Measurements from ENCODE around the gene ZSWIM6. TPM values are rescaled to one million over a fixed set of nuclear protein-coding genes. Genes with fewer than 3 reads are reported as not detected.

The ZSWIM6 gene
- total RNA-seq, 2 experiments from 2014 or later = 4.5 to 5.7 TPM

DNA sequence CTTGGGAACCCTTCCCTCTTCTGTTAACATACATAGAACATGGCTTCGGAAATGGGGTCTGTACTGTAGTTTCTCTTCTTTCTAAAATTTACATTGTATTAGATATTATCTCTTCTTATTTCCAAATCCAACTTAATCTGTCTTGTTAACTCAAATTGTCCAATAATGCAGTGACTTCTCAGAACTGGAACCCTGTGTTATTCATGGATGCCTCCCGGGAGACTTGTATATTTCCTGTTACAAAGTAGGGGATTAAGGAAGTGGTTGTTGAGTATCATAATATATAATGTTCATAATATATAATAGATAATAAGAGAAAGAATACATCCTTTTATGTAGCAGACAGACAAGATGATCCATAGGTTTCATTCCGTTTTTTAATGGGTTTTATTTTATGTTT, 128.4 kb downstream of the ZSWIM6 start:
- POLR2A ChIA-PET = no interaction called here
- DNase-seq (no peak), ATAC-seq (no peak)
- Mint-ChIP-seq H3K4me3 (no peak overlapping the region), H3K4me1 (peaks cover under 1% of the 10 kb centered on the region), H3K27me3 (no peaks in the 10 kb centered on the region), H3K36me3 (ENCODE audit: low read depth) (no peaks in the 10 kb centered on the region), H3K9me3 (ENCODE audit: low read depth) (no peaks in the 10 kb centered on the region), H3K27ac (no peak overlapping the region)
- intact Hi-C loops (cut with DNase I, micrococcal nuclease) = no loop called here
- CTCF ChIA-PET = no interaction called here

DNA sequence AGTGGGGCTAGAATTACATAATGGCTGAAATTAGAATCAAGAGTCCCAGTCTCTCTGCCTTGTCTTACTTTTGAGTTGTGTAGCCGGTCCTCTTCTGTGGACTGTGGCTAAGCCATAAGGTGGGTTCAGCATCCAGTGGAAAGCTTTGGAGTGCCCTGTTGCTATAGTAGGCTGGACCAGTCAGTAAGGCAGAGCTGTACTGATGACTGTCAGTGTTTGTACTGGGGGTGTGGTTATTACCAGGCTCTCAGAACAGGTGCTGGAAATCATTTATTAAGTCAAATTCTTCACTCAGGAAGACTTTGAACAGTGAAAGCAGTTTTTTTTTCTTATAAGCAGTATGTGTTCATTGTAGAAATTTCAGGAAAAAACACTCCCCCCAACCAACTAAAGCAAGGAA, 129.4 kb downstream of the ZSWIM6 start:
- H3K36me3 Mint-ChIP-seq (ENCODE audit: low read depth) = no peaks in the 10 kb centered on the region
- H3K27me3 Mint-ChIP-seq = no peaks in the 10 kb centered on the region
- DNase-seq = no peak
- H3K4me3 Mint-ChIP-seq = no peak overlapping the region
- intact Hi-C loops (cut with DNase I, micrococcal nuclease) = no loop called here
- no peaks in the 10 kb centered on the region for H3K4me1 Mint-ChIP-seq
- no peak overlapping the region for H3K27ac Mint-ChIP-seq
- no peaks in the 10 kb centered on the region for H3K9me3 Mint-ChIP-seq (ENCODE audit: low read depth)
- ChIA-PET CTCF (no interaction called here), POLR2A (no interaction called here)
- no peak for ATAC-seq

DNA sequence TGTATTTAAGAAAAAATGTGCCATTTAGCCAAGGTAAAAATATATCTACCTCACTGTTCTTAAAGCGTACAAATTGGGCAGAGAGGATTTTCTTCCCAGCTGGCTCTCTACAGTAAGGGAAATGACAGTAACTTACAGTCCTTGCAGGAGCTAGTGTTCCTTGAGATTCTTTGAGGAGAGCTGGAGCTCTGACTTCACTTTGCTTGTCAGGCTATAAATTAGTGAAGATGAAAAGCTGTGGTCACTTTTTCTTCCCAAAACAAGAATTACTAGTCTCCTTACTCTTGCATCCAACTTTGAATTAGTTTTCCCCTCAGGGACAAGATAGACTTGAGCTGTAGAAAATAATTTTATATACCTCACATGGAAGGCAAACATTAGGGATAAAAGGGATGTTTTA, 129.9 kb downstream of the ZSWIM6 start:
- Mint-ChIP-seq H3K27ac (no peak overlapping the region), H3K27me3 (no peaks in the 10 kb centered on the region), H3K36me3 (ENCODE audit: low read depth) (no peaks in the 10 kb centered on the region), H3K9me3 (ENCODE audit: low read depth) (no peaks in the 10 kb centered on the region), H3K4me1 (no peaks in the 10 kb centered on the region), H3K4me3 (no peak overlapping the region)
- DNase-seq (no peak), ATAC-seq (no peak)
- intact Hi-C loops (cut with DNase I, micrococcal nuclease) = no loop called here
- POLR2A ChIA-PET = no interaction called here
- CTCF ChIA-PET = interaction anchor here (1.6 kb wide), 1 partner anchor 12 kb away, joined by 5 read pairs; no protein-coding TSS in a partner anchor

DNA sequence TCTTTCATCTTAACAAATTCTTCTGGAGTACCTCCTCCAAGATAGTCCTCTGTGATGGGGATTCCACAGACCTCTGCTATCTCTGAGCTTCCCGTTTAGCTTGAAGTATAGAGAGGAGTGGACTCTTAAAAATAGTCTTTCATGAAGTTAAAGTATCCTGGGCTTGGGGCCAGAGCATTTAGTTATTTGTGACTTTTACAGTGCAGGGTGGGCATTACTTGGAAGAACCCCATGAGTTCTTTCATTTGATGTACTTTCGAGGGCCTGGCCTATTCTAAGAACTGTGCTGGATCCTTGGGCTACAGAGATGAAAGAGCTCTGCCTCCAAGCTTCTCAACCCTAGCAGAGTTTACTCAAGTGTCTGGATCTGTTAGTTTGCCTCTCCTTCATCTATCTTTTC, 131.5 kb downstream of the ZSWIM6 start:
- DNase-seq = no peak
- Mint-ChIP-seq H3K9me3 (ENCODE audit: low read depth) (no peaks in the 10 kb centered on the region), H3K27ac (no peak overlapping the region), H3K4me3 (no peak overlapping the region), H3K27me3 (no peaks in the 10 kb centered on the region), H3K4me1 (peaks cover 2% of the 10 kb centered on the region), H3K36me3 (ENCODE audit: low read depth) (no peaks in the 10 kb centered on the region)
- POLR2A ChIA-PET = no interaction called here
- no peak for ATAC-seq
- intact Hi-C loops (cut with DNase I, micrococcal nuclease) = no loop called here
- CTCF ChIA-PET = interaction anchor here (1.6 kb wide), 1 partner anchor 10 kb away, joined by 5 read pairs; no protein-coding TSS in a partner anchor

DNA sequence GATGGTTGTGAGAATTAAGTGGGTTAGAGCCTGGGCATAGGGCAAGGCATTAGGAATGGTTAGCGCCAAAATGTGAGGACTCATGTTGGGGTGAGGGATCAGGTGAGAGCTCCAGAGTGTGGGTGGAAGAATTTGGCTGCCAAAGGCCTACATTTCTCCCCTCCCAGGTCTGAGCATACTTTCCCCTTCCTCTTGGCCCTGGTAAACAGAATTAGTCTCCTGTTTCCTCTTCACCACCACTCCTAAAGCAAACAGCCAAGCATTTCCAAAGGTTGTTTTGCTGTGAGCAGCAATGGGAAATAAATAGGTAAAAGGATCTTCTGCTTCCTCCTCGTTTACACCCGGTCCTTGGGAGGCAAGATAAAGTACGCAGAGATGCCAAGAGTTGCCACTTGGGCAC, 132.5 kb downstream of the ZSWIM6 start:
- Mint-ChIP-seq H3K4me1 (peaks cover 2% of the 10 kb centered on the region), H3K27ac (no peak overlapping the region), H3K9me3 (ENCODE audit: low read depth) (no peaks in the 10 kb centered on the region), H3K27me3 (no peaks in the 10 kb centered on the region), H3K4me3 (no peak overlapping the region), H3K36me3 (ENCODE audit: low read depth) (no peaks in the 10 kb centered on the region)
- ATAC-seq (no peak), DNase-seq (no peak)
- intact Hi-C loops (cut with DNase I, micrococcal nuclease) = no loop called here
- CTCF ChIA-PET = interaction anchor here (0.6 kb wide), 1 partner anchor 300 kb away, joined by 3 read pairs; no protein-coding TSS in a partner anchor
- POLR2A ChIA-PET = no interaction called here

DNA sequence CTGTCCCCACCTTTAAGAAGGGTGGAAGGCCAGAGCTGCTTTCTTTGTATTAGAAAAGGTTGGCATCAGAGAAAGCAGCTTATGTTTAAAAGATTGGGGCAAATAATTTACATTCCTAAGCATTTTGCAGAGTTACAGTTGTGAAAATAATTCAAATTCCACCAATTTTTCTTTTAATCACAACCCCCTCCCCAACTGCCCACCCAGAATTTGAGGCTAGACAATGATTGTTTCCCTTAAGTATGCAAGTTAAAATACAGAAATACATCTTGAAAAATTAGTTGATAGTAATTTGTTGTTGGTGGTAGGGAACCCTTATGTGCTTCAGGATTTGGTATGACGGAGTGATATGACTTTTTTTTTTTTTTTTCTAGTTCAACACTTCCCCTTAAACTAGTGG, 133.0 kb downstream of the ZSWIM6 start:
- Mint-ChIP-seq H3K9me3 (ENCODE audit: low read depth) (no peaks in the 10 kb centered on the region), H3K4me1 (peaks cover 2% of the 10 kb centered on the region), H3K4me3 (no peak overlapping the region), H3K27ac (no peak overlapping the region), H3K27me3 (no peaks in the 10 kb centered on the region), H3K36me3 (ENCODE audit: low read depth) (no peaks in the 10 kb centered on the region)
- ChIA-PET POLR2A (no interaction called here), CTCF (no interaction called here)
- intact Hi-C loops (cut with DNase I, micrococcal nuclease) = no loop called here
- no peak for ATAC-seq
- DNase-seq = no peak

DNA sequence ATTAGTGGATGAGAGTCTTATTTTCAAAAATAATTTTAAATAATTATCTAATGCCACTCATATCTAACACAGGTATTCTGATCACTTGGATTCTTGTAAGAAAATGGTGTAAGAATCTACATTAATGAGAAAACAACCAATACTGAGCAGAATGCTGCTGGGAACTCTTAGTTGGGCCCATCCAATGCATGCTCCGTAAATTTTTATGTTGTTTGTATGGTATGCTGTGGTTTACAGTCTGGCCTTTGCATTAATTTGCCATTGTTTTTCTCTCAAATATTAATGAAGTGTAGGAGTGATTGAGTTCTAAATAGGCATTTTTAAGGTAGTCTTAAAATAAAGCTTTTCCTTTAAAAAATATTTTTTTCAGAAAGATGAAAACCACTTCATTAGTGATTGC, 133.4 kb downstream of the ZSWIM6 start:
- H3K4me3 Mint-ChIP-seq = no peak overlapping the region
- no peak for ATAC-seq
- no peak for DNase-seq
- no peaks in the 10 kb centered on the region for H3K9me3 Mint-ChIP-seq (ENCODE audit: low read depth)
- peaks cover 2% of the 10 kb centered on the region for H3K4me1 Mint-ChIP-seq
- no peak overlapping the region for H3K27ac Mint-ChIP-seq
- no peaks in the 10 kb centered on the region for H3K36me3 Mint-ChIP-seq (ENCODE audit: low read depth)
- ChIA-PET CTCF (no interaction called here), POLR2A (no interaction called here)
- intact Hi-C loops (cut with DNase I, micrococcal nuclease) = no loop called here
- H3K27me3 Mint-ChIP-seq = no peaks in the 10 kb centered on the region

DNA sequence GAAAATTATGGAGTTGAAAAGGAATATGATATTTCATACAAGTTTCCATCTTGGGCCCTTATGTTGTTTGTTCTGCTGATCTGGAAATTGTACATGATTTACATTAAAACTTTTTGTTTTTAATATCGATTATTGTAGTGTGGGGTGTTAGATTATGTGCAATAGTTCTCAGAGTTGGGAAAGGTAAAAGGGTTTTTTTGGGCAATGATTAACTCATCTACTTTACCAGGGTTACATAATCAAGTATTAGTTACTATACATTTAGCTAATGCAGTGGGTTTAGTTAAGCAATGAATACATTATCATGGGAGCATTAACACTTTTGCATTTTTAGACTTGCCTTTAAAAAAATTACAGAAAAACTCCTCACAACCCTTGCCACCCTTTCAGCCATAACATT, 134.0 kb downstream of the ZSWIM6 start:
- Mint-ChIP-seq H3K9me3 (ENCODE audit: low read depth) (no peaks in the 10 kb centered on the region), H3K27ac (no peak overlapping the region), H3K36me3 (ENCODE audit: low read depth) (no peaks in the 10 kb centered on the region), H3K4me3 (no peak overlapping the region), H3K27me3 (no peaks in the 10 kb centered on the region), H3K4me1 (peaks cover 3% of the 10 kb centered on the region)
- no peak for ATAC-seq
- ChIA-PET POLR2A (no interaction called here), CTCF (interaction anchor here (1.5 kb wide), 1 partner anchor 189 kb away, joined by 3 read pairs; no protein-coding TSS in a partner anchor)
- intact Hi-C loops (cut with DNase I, micrococcal nuclease) = no loop called here
- no peak for DNase-seq

DNA sequence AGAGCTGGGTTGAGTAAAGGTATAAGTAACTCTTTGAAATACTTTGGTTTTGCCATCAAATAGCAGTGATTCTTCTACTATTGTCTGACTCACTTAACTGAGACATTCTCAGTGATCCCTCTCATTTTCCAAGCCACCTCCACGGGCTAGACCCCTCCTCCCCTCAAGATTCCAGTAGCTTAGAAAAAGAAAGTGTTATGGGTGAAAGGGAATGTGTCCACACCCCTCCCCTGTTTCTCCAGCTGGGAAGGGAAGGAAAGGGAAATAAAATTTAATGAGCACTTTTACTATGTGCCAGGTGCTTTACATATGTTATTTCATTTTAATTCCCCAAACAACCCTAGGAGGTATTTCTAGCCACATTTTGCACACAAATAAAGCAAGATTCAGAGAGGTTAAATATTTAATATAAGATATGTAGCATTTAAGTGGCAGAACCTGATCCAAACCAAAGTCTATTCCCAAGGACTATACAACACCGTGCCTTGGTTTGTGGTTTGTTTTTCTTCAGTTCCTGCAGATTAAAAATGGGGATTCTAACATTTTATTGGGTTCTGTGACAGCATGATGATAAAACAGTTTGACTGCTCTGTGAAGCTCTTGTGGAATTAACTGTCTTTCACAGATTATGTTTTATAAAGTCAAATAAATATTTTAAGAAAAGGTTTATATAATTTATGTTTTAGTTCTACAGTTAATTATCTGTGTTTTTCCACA, 135.9 kb downstream of the ZSWIM6 start:
- Mint-ChIP-seq H3K4me3 (no peak overlapping the region), H3K36me3 (ENCODE audit: low read depth) (peaks cover 5% of the 10 kb centered on the region), H3K27ac (no peak overlapping the region), H3K9me3 (ENCODE audit: low read depth) (no peaks in the 10 kb centered on the region), H3K4me1 (peaks cover 17% of the 10 kb centered on the region), H3K27me3 (no peaks in the 10 kb centered on the region)
- CTCF ChIA-PET = interaction anchor here (1.5 kb wide), 1 partner anchor 187 kb away, joined by 3 read pairs; no protein-coding TSS in a partner anchor
- DNase-seq (no peak), ATAC-seq (no peak)
- POLR2A ChIA-PET = no interaction called here
- intact Hi-C loops (cut with DNase I, micrococcal nuclease) = no loop called here

DNA sequence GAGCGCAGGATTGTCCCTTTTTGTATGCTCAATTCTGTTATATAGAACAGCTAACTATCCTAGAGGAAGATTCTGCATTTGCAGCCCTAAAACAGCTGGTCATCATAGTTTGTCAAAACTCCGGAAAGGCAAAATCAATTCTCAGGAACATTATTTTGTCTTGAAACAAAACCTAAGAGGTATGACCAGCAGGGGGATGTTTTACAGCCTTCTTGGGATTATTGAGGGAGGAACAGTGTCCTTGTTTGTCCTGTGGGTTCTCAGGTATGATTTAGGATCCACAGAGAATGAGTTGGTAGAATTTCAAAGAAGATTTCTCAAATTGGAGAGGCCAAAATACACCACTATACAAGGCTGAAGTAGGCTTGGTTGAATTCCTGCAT, 136.4 kb downstream of the ZSWIM6 start:
- DNase-seq = no peak
- Mint-ChIP-seq H3K9me3 (ENCODE audit: low read depth) (no peaks in the 10 kb centered on the region), H3K36me3 (ENCODE audit: low read depth) (peaks cover 7% of the 10 kb centered on the region), H3K4me1 (peaks cover 17% of the 10 kb centered on the region), H3K27ac (no peak overlapping the region), H3K27me3 (no peaks in the 10 kb centered on the region), H3K4me3 (no peak overlapping the region)
- CTCF ChIA-PET = interaction anchor here (0.8 to 1.4 kb wide), 2 partner anchors 9 to 769 kb away, joined by 3 read pairs; partner anchors contain the start of gene DEPDC1B
- no peak for ATAC-seq
- POLR2A ChIA-PET = no interaction called here
- intact Hi-C loops (cut with DNase I, micrococcal nuclease) = no loop called here

DNA sequence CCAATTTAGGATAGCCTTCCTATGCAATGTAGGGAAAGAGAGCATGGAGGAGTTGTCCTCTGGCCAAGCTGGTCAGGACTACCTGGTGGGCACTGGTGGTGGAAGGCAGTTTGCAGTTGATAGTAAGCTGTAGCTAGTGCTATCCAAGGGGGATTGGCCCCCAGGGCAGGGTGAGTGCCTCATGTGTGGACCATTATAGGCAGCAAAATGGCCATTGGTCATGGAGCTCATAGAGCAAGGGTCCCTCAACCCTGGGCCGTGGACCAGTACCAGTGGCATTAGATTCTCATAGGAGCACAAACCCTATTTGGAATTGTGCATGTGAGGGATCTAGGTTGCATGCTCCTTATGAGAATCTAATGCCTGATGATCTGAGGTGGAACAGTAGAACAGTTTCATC, 139.3 kb downstream of the ZSWIM6 start:
- Mint-ChIP-seq H3K4me3 (no peak overlapping the region), H3K27me3 (no peaks in the 10 kb centered on the region), H3K36me3 (ENCODE audit: low read depth) (peaks cover 13% of the 10 kb centered on the region), H3K9me3 (ENCODE audit: low read depth) (no peaks in the 10 kb centered on the region), H3K27ac (no peak overlapping the region), H3K4me1 (peaks cover 17% of the 10 kb centered on the region)
- intact Hi-C loops (cut with DNase I, micrococcal nuclease) = no loop called here
- ATAC-seq (no peak), DNase-seq (no peak)
- CTCF ChIA-PET = no interaction called here
- POLR2A ChIA-PET = no interaction called here

DNA sequence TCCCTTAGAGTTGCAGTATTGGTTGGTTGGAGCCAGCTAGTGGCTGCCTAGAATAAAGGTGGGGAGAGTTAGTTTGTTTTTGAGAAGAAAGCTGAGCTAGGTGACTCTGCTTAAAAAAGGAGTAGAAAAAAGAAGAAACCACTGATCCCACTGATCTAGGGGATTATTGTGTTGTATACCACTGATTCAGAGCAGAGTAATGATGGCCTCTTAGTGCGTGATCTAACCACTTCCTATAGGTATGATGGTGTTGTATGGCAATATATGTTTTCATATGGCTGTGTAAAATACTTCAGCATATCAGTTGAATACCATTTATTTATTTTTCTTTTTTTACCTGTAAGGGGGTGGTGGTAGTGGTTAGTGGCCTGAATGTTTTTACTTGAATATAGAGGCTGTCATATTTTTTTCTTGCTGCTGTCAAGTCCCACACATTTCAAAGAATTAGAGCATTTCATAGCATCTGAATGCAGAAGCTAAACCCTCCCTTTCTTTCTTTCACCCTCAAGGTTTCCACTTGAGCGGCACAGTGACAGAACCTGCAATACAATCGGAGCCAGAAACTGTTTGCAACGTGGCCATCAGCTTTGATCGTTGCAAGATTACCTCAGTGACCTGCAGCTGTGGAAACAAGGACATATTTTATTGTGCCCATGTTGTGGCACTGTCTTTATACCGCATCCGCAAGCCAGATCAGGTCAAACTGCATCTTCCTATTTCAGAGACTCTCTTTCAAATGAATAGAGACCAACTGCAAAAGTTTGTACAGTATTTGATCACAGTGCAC, 140.3 kb downstream of the ZSWIM6 start:
- DNase-seq (no peak), ATAC-seq (no peak)
- H3K36me3 Mint-ChIP-seq (ENCODE audit: low read depth) = peaks cover 13% of the 10 kb centered on the region
- H3K27ac Mint-ChIP-seq = no peak overlapping the region
- H3K4me3 Mint-ChIP-seq = no peak overlapping the region
- H3K4me1 Mint-ChIP-seq = peaks cover 17% of the 10 kb centered on the region
- intact Hi-C loops (cut with DNase I, micrococcal nuclease) = no loop called here
- H3K27me3 Mint-ChIP-seq = no peaks in the 10 kb centered on the region
- ChIA-PET CTCF (interaction anchor here (1.9 kb wide), 1 partner anchor 10 kb away, joined by 5 read pairs; no protein-coding TSS in a partner anchor), POLR2A (no interaction called here)
- H3K9me3 Mint-ChIP-seq (ENCODE audit: low read depth) = no peaks in the 10 kb centered on the region

Measured in activated CD4-positive, alpha-beta T cell treated with anti-CD3 and anti-CD28 coated beads for 36 hours (primary cell).